GM12865 (cell line): ENCODE data around the gene PLEKHA1.

Experiments
- DNase-seq: peaks from one replicate; pipeline ENCODE4 v3.0.0; 2010; ENCODE audit warnings: low read depth
- H3K4me3 ChIP-seq: 2 replicates; pipeline ENCODE4 v1.5.1; 2011; ENCODE audit warnings: mild to moderate bottlenecking, low read depth, low read length, control low read depth
- TF ChIP-seq, protein P1 (sequence below): IDR thresholded peaks from 2 replicates; pipeline ENCODE4 v1.5.1; 2011; ENCODE audit warnings: low read length, control low read depth, low read depth, inconsistent platforms; ENCODE audit not compliant: insufficient read depth; ENCODE audit errors: missing control alignments

Gene PLEKHA1

DNA sequence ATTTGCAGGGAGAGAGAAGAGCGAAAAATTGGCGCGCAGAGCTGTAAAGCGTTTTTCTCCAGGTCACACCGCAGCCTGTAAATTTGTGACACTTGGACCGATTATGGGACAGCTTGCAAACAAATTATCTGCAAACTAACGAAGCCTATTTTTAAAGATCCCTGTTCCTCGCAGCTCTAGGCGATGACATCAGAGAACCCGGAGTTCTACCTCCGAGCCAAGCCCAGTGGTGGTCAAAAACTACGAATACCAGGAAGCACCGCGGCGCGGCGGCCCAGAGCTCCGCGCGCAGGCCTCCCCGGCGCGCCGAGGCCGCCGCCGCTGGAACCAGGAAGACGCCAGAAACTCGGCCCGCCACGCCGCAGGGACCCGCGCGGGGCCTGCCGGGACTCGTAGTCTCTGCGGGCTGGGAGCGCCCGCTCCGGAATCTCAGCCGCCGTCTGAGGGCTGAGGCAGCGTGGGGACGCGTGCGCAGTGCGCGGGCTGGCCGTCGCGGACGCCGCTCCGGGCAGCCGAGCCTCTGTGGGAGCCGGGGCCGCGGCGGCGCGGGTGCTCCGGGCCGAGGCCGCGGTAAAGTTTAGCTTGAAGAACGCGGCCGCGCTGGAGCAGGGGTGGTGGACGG lies at the start of gene PLEKHA1:
Gene PLEKHA1, plus strand, starts transcription at position 472 of the 622 bp plus-strand sequence. CDS start 18,493 bp downstream, outside the sequence.
- peak; percentile 93 for DNase-seq
- TF ChIP-seq, protein P1, sequence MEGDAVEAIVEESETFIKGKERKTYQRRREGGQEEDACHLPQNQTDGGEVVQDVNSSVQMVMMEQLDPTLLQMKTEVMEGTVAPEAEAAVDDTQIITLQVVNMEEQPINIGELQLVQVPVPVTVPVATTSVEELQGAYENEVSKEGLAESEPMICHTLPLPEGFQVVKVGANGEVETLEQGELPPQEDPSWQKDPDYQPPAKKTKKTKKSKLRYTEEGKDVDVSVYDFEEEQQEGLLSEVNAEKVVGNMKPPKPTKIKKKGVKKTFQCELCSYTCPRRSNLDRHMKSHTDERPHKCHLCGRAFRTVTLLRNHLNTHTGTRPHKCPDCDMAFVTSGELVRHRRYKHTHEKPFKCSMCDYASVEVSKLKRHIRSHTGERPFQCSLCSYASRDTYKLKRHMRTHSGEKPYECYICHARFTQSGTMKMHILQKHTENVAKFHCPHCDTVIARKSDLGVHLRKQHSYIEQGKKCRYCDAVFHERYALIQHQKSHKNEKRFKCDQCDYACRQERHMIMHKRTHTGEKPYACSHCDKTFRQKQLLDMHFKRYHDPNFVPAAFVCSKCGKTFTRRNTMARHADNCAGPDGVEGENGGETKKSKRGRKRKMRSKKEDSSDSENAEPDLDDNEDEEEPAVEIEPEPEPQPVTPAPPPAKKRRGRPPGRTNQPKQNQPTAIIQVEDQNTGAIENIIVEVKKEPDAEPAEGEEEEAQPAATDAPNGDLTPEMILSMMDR = no peak
- peak within 1 kb of the TSS; percentile 37 for H3K4me3 ChIP-seq

DNA sequence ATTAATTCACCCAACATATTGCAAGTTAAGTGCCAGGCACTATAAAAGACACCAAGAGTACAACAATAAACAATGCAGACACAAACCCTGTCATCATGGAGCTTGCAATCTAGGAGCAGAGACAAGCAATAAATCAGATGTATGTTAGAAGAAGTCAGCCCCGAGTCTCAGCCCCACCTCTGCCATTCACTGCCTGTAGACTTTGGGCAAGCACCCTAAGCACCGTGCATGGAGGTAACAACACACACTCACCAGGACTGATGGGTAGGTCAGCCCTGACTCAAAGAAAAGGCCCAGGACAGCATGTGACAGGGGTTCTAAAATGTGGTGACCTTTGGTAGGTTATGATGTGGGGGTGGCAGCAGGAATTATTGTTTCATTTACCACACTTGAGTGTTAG lies 49.3 kb upstream of the PLEKHA1 start:
- no peak for DNase-seq
- TF ChIP-seq, protein P1 = no peak
- H3K4me3 ChIP-seq = no peak overlapping the region

DNA sequence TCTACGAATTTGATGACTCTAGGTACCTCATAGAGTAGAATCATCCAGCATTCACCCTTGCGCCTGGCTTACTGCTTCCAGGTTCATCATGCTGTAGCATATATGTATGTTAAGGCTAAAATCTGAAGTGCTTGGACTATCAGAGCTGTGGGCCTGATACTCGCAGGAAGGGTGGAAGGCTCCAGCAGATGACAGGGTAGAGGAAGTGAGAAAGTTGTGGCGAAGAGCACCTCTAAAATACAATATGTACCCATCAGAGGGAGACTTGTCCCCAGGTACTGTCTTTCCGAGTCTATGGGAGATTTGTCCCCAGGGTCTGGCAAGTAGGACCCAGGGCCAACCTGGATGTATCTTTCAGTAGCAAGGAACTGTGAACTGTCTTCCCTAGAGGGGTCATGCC lies 48.1 kb upstream of the PLEKHA1 start:
- TF ChIP-seq, protein P1 = no peak
- DNase-seq = no peak
- no peak overlapping the region for H3K4me3 ChIP-seq

DNA sequence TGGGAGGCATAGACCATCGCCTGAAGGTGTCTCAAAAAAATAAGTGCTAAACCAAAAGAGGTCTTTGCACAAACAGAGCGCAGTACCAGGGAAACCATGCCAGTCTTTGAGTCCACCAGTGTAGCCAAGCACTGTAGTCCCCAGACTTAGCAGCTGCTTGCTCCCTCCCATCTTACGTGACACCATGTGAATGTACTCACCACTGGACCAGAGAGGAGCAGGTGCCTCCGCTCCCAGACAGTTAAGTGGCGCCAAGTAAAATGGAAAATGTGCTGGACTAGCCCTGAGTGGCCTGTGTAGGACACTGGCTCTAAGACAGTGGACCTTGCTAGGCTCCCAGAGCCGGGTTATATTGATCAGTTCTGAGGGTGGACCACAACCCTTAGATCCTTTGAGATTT lies 47.7 kb upstream of the PLEKHA1 start:
- TF ChIP-seq, protein P1 = no peak
- no peak for DNase-seq
- H3K4me3 ChIP-seq = no peak overlapping the region

DNA sequence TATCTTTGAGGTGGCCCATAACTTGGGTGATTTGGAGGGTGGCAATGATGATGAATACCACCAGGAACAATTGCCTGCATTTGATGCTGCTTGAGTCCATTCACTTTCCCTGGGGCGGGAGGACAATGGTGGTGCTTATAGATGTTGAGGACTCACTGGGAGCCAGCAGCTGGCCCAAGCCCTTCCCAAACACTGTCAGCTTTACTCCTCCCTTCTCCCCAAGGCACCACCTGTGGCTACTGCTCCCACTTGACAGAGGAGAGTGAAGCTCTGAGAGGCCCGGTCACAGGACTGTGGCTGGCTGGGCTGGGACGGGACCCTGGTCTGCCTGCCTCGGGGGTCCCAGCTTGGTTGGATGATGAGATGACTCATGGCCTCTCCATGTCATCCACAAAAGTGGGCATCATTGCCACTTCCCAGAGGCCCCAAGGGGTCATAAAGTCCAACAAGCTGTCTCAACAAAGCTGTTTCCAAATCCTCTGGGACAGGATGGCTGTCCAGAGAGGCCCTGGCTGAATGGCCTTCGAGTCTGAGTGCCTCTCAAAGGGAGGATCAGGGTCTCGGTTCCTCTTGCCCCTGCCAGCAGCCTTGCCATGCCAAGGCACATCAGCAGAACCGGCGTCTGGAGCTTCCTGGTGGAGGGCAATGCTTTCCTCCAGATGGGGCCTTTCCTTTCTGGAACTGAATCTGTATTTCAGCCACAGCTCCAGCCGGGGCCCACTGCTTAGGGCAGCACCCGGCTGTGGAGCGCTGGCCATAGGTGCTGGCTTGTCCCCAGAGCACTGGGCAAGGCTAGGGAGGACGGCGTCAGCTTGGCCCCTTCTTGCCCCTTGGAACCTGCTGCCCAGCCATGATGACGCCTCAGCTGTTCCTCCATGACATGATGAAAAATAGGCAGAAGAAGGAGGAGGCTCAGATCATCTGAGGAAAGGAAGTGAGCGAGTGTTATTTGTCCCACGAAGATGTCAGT lies 47.0 kb upstream of the PLEKHA1 start:
- no peak for DNase-seq
- TF ChIP-seq, protein P1 = no peak
- H3K4me3 ChIP-seq = no peak overlapping the region

DNA sequence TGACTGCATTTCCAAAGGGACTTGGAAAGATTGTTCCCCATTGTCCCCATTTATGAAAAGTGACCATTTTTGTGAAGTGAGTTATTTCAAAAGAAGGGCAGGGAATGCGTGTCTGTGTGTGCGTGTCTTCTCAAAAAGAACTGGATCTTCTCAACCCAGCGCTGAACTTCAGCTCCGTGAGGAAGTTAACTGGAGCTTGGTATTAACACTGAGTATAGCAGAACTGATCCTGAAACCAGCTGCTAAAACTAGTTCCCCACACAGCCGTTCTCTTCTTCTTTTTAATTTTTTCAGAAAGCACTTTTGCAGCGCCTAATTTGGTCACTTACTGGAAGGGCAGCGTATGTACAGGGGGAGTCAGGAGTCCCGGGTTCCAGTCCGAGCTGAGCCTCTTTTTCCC lies 45.8 kb upstream of the PLEKHA1 start:
- no peak for DNase-seq
- TF ChIP-seq, protein P1 = no peak

More for the DNA sequence above, 45.8 kb upstream of the PLEKHA1 start:
- H3K4me3 ChIP-seq = no peak overlapping the region
